ENCODE measurements around the gene MITF. TPM values are rescaled to one million over a fixed set of nuclear protein-coding genes. Genes with fewer than 3 reads are reported as not detected.
"Not testable (repeated sequence)": the region's sequence is repeated elsewhere in the genome, so short reads cannot be mapped to it uniquely, and the experiment has no call there.

MITF gene
- total RNA-seq, 1 experiment from 2014 or later: 3.3 TPM

DNA sequence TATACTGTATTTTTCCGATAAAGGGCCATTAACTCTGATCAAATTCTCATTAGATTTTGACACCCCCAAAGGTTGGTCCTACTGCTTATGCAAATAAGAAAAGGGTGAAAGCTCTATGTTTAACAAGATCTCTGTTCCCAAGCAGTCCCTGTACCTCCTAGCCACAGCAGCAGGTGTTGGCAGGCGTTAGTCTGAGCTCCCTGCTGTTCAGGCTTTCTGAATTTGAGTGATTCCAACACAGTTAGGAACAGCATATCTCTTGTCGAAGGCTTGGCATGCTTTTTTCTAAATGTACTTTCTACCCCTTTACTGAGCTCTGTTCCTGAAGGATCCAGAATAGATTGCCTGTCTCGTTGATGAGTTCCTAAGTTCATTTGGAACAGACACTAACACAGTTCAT is 42.3 kb downstream of the MITF start:
- DNase-seq (ENCODE audit: extremely low read depth, low read depth): no peak

DNA sequence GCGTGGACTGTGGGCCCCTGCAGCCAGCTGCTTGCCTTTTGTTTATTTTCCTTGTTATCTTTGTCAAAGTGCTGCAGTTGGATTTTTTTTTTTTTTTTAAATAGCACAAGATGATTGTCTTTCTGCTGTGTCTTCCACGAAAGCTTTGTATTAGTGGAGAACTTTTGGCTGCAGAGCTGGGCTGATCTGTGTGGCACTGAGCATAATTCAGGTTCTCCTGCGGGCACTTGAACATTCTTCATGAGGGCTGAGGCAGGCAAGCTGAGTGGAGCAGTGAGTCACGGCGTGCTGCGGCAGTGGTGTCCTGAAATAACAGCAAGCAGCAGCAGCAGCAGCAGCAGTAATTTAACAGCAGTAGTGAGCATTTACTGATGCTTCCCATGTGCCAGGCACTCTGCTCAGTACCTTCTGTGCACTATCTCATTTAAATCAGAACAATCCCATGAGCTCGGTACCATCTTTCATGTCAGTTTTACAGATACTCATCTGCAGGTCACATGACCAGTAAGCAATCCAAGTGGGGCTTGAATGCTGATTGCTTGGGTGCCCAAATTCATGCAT is 45.8 kb downstream of the MITF start:
- no peak for DNase-seq (ENCODE audit: extremely low read depth, low read depth)

DNA sequence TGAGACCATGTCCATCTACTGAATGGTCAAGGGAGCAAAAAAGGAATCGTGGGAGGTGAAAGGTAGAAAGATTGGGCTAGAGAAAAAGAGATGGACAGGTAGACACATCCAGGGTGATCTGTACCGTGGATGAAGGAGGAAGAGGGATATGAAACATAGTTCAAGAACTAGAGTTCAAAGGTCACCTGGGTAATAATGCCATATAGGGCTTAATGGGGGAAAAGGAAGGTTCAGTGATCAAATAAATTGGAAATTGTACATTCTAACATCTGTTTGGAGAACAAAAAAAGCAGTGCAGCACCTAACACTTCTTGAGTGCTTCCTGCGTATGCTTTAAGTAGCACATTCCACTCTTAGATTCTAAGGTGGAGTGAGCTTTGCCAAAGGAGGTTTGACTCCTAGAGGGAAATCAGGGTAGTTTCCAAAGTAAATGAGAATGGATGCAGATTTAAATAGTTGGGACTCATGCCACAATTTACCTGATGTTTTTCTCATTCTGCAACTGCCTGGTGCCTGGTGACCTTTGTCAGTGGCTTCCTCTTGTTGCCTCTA is 46.6 kb downstream of the MITF start:
- DNase-seq (ENCODE audit: extremely low read depth, low read depth): no peak

DNA sequence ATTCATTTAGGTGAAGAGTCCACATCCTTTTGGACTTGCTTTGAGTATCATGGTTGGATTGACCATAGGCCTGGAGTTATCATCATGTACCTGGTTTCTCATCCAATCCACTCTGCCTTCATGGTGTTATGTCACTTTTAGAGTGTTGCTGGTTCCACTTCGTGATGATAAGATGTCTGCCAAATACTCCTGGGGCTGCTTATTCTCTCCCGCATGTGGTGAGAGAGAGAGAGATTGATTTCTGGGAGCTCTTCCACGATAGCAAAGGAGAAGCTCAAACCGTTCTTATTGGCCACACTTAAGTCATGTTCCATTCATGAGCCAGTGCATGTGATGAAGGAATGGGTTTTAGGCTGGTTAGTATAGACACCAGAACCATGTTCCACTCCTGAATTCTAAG is 47.6 kb downstream of the MITF start:
- DNase-seq (ENCODE audit: extremely low read depth, low read depth): no peak

DNA sequence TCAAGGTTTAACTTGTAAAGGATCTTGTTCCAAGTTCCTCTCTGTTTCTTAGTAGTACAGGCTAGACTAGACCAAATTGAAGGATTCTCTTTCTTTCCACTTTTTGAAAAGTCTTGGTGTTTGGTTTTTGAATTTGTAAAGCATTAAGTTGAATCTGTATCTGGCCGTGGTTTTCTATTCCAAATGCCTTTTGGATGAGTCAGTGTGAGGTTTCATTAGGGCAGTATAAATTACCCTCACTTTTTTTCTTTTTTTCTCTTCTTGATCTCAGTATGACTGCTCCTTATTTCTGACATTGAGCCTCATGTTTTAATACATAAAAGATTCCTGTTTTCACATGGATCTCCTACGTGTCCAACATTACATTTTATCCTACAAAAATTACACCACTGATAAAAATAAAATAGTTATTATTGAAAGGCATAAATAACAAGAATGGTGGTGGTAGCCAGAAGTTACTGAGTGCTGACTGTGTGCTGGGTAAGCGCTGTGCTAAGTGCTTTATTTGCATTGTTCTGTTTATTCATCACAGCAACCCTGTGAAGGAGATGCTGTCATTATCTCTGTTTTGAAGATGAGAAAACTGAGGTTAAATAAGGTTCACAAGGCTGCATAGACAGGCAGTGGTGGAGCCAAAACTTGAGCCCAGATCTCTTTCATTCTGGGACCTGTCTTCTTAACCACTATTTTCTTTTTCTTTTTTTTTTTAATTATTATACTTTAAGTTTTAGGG is 48.3 kb downstream of the MITF start:
- DNase-seq (ENCODE audit: extremely low read depth, low read depth): no peak

DNA sequence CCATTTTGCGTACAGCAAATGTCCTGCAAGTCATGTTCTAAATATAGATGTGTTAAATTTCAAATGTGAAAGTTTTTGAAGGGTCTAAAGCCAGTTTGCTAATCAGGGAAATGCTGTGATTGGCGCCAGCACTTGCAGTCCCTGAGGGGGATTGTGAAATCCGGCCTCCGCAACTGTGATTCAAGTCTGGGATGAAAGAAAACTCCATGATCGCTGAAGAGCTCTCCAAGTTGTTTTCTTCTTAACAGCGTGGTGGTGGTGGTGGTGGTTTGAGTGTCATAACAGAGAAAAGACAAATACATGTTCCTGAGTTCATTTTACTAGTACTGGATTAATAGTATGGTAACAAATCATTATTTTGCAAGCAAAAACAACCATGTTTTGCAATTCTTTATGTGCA is 51.8 kb downstream of the MITF start:
- DNase-seq (ENCODE audit: extremely low read depth, low read depth): no peak

DNA sequence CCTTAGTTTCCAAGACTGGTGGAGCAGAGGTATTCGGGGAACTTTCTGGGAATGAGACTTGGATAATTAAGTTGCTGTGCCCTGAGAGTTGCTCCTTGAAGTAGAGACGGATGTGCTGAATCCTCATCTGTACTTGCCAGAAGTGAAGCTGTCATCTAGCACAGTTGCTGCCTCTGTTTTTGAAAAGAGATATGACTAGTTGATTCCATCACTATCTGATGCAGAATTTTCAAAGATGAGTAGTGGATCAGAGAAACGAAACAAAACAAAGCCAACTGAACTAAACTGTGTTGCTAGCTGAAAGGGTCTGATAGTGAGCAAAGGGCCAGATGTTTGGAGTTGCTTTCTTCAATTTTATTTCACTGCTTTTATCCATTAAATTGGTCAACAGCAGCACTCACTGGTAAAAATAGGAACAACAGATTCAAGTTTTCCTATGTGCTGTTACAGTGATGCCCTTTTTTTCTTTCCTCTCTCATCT is 52.7 kb downstream of the MITF start:
- DNase-seq (ENCODE audit: extremely low read depth, low read depth): peak; percentile 30

DNA sequence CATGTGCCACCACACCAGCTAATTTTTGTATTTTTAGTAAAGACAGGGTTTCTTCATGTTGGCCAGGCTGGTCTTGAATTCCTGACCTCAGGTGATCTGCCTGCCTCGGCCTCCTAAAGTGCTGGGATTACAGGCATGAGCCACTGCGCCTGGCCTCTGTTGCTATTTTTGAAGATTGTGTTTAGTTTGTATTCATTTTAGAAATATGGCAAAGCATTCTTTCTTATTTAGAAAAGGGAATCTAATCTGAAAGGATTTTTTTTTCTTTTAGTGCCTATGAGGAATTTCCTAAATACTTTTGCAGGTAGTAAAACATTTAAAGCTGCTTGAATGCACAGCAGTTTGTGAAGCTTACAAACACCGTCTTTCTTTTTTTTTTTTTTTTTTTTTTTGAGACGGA is 56.9 kb downstream of the MITF start:
- DNase-seq (ENCODE audit: extremely low read depth, low read depth): not testable (repeated sequence)

DNA sequence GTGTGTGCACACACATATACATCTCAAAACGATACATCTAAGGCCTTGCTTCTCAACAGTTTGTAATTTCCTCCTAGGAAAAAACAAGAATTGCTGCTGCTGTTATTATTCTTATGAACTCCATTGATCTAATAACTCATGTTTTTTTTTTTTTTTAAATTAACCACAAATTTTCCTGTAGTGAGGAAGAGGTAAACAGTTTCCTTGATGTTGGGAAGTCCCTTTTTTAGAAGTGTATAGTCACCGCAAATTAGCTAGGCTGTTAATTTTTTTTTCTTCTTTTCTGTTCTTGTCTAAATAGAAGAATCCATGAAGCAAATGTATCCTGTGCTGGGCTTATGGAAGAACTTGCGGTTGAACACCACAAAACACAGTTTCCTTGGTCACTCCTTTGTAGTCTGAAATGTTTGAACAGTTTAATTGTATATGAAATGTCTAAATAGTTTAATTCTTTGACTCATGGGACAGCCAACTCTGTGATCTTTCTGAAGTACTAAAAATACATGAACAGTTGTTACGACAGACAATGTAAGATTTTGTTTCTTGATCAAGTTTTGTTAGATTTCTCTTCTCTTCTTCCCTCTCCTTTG is 64.5 kb downstream of the MITF start:
- DNase-seq (ENCODE audit: extremely low read depth, low read depth): no peak

DNA sequence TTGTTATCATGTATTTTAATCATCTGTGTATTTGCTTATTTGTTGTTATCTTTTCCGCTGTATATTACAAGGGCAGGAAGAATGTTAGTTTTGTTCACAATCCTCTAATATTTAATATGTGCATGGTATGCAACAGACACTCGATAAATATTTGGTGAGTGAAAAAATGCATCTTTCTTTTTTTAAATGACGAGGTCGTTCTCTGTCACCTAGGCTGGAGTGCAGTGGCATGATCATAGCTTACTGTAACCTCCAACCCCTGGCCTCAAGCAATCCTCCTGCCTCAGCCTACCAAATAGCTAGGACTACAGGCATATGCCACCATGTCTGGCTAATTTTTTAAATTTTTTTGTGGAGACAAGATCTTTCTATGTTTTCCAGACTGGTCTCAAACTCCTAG is 66.2 kb downstream of the MITF start:
- DNase-seq (ENCODE audit: extremely low read depth, low read depth): no peak

DNA sequence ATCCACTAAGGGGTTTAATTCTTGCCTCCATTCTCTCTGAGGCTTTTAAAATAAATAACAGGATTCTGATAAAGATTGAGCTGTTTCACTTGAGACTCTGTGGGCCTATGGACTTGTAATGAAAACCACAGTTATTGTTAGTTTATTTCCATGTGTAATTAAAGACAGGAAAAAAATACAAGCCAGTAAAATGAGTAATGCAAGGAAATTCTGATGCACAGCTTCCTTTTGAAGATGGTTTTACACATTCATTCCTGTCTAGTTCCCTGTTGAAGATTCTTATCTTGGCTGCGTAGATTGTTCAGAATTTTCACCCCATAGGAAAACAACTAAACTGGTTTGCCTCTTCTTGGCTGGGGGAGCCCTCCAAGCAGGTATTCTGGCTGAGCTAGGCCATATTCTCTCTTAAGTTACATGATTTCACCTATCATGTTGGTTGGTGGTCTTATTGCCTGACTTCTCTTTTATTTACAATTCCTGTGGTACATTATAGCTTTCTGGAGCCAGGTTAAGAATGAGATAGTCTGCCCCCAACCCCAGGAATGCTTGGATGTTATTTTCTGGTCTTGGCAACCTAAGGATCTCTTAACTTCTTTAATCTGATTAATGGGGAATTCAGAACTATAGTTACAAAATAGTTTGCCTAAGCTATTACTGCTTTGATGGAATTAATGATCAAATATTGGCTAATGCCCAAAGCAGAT is 67.6 kb downstream of the MITF start:
- no peak for DNase-seq (ENCODE audit: extremely low read depth, low read depth)

DNA sequence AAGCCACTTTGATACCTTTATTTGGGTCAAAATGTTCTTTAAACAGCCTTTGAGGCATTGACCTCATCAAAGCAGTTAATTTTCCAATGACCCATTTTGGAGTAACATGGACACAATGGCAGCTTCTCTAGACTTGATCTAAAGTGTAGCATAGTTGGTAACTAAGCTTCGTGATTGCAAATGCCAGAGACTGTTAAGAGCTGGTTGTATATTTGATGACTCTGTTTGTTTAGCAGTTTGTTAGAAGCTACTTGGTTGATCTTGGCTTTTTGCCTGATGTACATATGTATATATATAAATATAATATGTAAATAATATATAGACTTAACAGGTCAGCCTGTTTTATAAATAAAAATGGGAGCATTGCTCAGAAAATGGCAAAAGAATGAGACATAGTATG is 68.4 kb downstream of the MITF start:
- DNase-seq (ENCODE audit: extremely low read depth, low read depth): no peak

DNA sequence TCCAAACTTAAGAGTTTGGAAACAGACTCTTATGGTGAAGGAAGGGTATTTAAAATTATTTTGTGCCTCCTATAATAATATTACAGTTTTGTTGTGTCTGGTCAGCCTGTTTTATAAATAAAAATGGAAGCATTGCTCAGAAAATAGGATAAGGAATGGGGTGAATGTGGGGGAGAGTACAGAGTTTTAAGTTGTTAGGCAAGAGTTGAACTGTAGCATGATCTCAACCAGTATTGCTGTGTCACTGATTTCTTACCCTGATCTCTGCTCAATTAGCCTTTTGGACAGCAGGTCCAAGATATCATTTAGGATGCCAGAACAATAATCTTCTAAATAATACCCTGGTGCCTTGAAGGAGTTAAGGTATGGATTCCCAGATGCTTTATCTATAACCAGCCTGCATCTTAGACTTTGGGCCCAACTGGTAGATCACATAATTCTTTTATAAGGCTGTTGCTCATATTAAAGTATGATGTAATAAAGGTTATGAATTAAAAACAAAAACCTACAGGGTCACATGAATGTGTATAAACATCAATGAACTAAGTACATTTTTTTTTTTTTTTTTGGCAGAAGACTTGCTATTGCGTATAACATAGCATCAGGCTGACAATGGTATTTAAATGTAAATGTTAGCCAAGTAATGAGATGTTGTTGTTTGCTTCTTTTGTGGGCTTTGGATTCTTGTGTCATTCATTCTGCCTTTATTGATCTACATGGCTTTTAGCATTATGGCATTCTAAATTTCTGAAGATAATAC is 70.0 kb downstream of the MITF start:
- DNase-seq (ENCODE audit: extremely low read depth, low read depth): no peak

DNA sequence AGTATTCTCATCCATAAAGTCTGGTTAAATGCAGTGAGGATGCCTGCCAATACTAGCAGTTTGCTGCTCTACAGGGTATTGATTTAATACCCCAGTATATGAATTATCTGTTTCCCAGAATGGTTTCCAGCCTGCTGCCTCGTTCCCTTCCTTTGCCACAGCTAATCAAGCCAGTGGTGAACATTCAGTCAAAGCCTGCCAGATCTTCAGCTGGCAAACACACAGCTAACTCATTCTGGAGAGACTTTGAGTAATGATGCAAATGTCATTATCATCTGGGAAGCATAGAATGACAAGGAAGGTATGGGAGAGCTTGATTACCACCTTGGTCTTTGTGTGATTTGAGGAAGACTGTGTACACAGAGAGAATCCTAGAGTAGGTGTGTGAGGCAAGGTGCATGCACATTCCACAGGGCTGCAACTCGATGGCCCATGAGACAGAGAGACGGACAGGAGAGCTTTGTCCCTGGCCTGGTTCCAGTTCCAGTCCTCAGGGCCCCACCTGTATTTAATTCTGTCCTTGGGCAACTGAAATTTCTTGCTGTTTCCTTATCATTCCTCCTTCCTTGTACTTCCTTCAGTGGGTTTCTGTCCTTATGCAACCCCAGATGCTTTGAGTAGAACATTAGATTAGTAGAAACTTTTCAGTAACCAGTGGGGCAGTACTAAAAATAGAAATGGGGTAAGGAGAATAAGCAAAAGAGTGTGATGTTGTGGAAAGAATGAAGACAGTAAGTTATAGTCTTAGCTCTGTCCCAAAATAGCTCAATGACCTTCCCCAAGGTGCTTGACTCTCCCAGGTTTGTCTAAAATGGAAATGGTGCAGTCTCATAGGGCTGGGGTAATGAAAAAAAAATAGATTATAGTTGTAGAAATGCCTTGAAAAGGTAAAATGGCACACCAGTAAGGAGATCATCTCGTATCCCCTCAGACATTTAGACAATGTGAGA is 72.5 kb downstream of the MITF start:
- no peak for DNase-seq (ENCODE audit: extremely low read depth, low read depth)

DNA sequence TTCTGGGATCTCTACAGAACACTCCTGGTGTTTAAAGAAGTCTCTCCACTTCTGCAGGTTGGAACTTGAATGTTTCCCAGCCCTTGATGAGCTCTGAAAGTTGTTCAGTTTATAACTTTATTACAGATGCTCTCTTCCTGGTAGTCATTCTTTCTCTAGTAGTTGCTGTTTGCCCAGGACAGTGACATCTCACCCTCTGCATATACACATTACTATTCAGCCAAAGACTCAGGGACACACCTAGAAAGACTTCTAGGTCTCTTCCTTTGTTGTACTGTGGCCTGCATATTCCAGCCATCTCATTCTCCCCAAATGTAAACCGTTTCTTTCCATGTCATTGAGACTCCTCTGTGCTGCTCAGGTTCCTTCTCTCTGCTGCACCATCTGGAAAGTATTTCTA is 76.7 kb downstream of the MITF start:
- DNase-seq (ENCODE audit: extremely low read depth, low read depth): no peak

DNA sequence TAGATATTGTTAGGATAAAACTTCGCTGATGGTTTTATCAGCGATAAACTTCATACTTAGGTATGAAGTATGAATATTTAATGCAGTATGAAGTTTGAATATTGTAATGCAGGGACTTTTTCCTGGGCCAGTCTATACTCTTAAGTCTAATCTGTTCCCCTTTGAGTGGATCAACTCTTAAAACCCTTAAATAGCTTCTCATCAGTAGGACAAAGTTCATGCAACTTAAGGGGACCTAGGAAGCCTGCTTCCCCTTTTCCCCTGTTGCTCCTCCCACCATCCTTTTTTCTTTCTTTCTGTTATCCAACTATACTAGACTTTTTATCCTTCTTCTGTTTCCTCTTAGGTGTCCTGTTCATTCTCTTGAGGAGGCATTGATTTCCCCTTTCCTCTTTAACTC is 78.7 kb downstream of the MITF start:
- no peak for DNase-seq (ENCODE audit: extremely low read depth, low read depth)

DNA sequence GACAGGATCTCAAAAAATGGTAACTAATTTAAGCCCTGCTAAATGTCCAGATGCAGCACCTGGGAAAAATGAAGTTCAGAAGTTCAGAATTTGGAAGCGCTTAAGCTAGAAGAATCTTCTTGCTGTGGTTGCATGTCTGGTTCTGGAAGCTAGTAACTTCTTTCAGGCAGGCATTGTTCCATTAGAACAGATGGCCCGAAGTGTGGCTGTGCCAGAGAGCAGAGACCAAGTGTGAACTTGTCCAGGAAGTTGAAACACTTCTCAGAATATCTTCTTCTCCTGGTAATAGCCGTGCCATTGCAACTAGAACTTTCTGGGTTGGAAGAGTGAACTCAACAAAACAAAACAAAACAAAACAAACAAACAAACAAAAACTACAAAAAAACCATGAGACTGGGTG is 80.0 kb downstream of the MITF start:
- DNase-seq (ENCODE audit: extremely low read depth, low read depth): no peak

DNA sequence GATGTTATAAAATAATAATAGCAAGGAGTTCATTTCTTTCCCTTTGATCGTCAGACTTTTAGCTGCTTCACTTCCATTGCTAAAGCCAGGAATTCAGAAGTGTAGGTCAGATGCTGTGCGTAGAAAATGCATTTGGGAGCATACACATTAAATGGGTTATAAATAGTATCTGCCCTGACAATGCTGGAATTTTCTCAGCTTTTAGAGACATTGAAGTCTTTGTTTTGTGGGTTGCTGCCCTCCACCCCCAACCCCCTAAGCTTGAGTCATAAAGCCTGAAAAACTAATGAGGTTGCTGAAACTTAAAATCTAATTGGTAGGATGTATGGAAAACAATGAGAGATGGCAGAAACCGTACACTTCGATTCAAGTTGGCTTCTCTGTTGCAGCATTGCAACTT is 81.9 kb downstream of the MITF start:
- DNase-seq (ENCODE audit: extremely low read depth, low read depth): no peak

DNA sequence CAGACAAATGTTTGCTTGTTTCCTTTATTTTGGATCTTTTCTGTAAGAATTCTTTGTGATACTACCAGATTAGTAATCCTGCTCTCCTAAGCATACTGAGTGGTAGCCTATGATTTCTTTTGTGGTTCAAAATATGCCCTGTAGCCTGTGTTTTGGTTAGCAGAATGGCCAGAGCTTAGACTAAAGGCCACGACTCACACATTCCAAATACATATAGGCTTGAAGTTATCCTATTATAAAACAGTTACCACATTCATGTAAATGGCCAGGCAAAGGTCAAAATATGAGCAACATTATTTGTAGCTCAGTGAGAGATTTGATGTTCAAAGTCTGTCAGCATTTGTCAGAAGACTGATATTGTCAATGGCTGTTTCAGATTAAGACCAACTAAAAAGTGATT is 84.5 kb downstream of the MITF start:
- no peak for DNase-seq (ENCODE audit: extremely low read depth, low read depth)

DNA sequence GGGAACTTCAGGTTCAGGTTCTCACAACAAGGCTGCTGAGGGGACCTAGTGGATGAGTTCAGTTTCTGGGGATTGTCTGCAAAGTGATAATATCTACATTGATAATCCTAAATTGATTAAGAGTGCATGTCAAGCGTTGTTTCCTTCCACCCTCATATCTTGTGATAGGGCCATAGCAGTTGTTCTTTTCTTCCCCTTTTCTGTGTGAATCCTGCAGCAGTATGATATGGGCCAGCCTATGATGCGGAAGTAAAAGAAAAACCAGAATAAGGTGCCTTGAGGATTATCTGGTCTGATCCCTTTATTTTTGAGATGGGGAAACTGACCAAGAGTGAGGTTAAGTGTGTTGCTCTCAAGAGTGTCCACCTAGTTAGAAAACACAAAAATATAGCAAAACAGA is 86.2 kb downstream of the MITF start:
- no peak for DNase-seq (ENCODE audit: extremely low read depth, low read depth)
